Natural killer cell treated with Interleukin-12 subunit alpha and Interleukin-12 subunit beta and Interleukin-15 and Interleukin-18, amount 100 ng/mL, for 72 hours (primary cell): ENCODE results near the gene PRICKLE2. TPM values are rescaled to one million over a fixed set of nuclear protein-coding genes. Genes with fewer than 3 reads are reported as not detected.

ENCODE experiments used
- ATAC-seq, 2 donors: fragments of 150-1000 bp; cut with Tn5 transposase in 1 of 2; sonication (Bioruptor Pico), chemical (Tn5 transposase) in 1 of 2; 2 replicates each; pipeline ENCODE4 v1.10.0; 2021
- DNase-seq: peaks from one replicate; pipeline ENCODE4 v3.0.0; 2022; ENCODE audit warnings: low spot score
- H3K27ac Mint-ChIP-seq, 2 donors: 1 replicate in 1 of 2; 2 replicates in 1 of 2; pipeline ENCODE4 v1.8.0; 2022; ENCODE audit warnings: mixed read lengths in 2 of 2, mild to moderate bottlenecking in 1 of 2, moderate library complexity in 1 of 2
- H3K27me3 Mint-ChIP-seq, 2 donors: 1 replicate in 1 of 2; 2 replicates in 1 of 2; pipeline ENCODE4 v1.8.0; 2022; ENCODE audit warnings: mixed read lengths in 2 of 2
- H3K36me3 Mint-ChIP-seq: one replicate; pipeline ENCODE4 v1.8.0; 2022; ENCODE audit warnings: mixed read lengths
- H3K4me1 Mint-ChIP-seq, 2 donors: 1 replicate in 1 of 2; 2 replicates in 1 of 2; pipeline ENCODE4 v1.8.0; 2022; ENCODE audit warnings: low read depth in 2 of 2, mixed read lengths in 2 of 2, mild to moderate bottlenecking in 1 of 2
- H3K4me3 Mint-ChIP-seq: one replicate; pipeline ENCODE4 v1.8.0; 2022; ENCODE audit warnings: mixed read lengths
- H3K9me3 Mint-ChIP-seq: 2 replicates; pipeline ENCODE4 v1.8.0; 2022; ENCODE audit warnings: mixed read lengths
- total RNA-seq, 2 donors: library from RNA; stranded (reverse); gene quantifications; one replicate each; pipeline ENCODE4 v1.2.3, GENCODE V29; 2022

The PRICKLE2 gene
- total RNA-seq, 2 donors from 2014 or later, result 0.59 TPM; not detected in 1

DNA sequence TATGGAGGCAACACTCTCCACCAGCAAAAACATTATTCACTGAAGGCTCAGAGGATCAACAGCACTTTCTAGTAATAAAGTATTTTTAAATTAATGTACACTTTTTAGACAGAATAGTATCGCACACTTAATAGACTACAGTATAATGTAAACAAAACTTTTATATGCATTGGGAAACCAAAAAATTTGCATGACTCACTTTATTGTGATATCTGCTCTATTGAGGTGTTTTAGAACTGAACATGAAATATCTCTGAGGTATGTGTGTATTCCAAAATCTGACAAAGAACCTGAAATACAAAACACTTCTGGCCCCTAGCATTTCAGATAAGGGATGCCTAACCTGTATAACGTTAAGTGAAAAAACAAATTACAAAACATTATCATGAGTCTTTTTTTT, 99.7 kb downstream of the PRICKLE2 start:
- peaks cover 3 to 4% of the 10 kb centered on the region in 2 donors for H3K27me3 Mint-ChIP-seq
- H3K4me3 Mint-ChIP-seq, result no peak overlapping the region
- H3K4me1 Mint-ChIP-seq, result no peaks in the 10 kb centered on the region
- DNase-seq (no peak), ATAC-seq (no peak)
- no peak overlapping the region for H3K27ac Mint-ChIP-seq
- no peaks in the 10 kb centered on the region for H3K36me3 Mint-ChIP-seq
- H3K9me3 Mint-ChIP-seq, result no peaks in the 10 kb centered on the region

DNA sequence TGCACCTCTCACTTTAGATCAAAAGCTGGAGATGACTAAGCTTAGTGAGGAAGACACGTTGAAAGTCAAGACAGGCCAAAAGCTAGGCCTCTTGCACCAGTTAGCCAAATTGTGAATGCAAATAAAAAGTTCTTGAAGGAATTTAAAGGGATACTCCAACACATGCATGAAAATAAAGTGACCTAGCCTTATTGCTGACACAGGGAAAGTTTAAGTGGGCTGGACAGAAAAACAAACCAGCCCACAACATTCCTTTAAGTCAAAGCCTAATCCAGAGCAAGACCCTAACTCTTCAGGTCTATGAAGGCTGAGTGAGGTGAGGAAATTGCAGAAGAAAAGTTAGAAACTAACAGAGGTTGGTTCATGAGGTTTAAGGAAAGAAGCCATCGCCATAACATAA, 101.3 kb downstream of the PRICKLE2 start:
- ATAC-seq, result no peak
- no peak overlapping the region for H3K27ac Mint-ChIP-seq
- H3K4me1 Mint-ChIP-seq, result no peaks in the 10 kb centered on the region
- no peak overlapping the region for H3K4me3 Mint-ChIP-seq
- DNase-seq, result no peak
- H3K9me3 Mint-ChIP-seq, result peaks cover 4% of the 10 kb centered on the region
- no peaks in the 10 kb centered on the region for H3K36me3 Mint-ChIP-seq
- peaks cover under 1 to 3% of the 10 kb centered on the region in 2 donors for H3K27me3 Mint-ChIP-seq

DNA sequence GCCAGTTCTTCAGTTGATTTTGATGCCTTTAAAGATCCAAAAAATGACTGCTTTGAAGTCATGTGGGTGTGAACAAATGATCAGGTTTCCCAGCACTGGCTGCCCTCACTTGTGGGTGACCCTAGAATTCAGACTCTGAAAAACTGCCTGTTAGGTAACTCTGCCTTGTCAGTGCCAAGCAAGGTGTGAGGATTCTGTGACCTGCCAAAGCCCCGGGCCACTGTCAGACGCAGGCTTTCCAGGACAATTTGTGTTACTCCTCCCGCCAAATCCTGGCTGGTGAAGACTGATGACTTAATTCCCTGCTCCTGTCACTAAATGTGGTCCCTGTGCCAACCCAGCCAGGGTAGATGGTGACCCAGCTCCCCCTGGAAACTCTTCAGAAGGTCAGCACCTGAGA, 102.8 kb downstream of the PRICKLE2 start:
- Mint-ChIP-seq H3K4me1 (no peaks in the 10 kb centered on the region), H3K27ac (no peak overlapping the region), H3K27me3 (peaks cover 0 to 3% of the 10 kb centered on the region in 2 donors), H3K9me3 (peaks cover 6% of the 10 kb centered on the region), H3K36me3 (no peaks in the 10 kb centered on the region), H3K4me3 (no peak overlapping the region)
- DNase-seq (no peak), ATAC-seq (no peak)

DNA sequence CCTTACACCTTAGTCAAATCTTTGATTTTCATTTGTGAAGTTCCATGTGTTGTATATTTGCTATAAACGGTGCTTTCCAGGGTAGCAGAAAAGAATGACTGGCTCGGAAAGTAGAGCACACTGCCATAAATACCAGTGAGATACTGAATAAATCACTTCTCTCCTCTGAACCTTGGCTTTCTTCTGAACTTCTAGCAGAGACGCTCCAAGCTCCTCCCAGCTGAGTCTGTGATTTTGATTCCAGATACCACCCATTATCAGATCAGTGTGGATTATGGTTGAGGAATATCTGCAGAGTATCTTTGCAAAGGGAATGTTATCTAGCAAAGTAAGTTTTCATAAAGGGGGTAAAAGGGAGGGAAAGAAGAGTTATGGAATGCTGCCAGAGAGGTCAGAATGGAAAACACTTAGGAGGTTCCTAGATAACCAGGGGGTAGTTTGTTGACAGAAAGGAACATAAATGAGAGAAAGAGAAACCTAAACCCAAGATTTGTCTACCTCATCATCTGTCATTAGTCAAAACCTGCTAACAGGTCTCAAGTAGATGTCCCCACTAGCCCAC, 103.4 kb downstream of the PRICKLE2 start:
- Mint-ChIP-seq H3K27ac (no peak overlapping the region), H3K9me3 (peaks cover 6% of the 10 kb centered on the region), H3K4me1 (no peaks in the 10 kb centered on the region), H3K36me3 (no peaks in the 10 kb centered on the region), H3K27me3 (peaks cover 3 to 6% of the 10 kb centered on the region in 2 donors), H3K4me3 (no peak overlapping the region)
- no peak for DNase-seq
- ATAC-seq, result no peak

DNA sequence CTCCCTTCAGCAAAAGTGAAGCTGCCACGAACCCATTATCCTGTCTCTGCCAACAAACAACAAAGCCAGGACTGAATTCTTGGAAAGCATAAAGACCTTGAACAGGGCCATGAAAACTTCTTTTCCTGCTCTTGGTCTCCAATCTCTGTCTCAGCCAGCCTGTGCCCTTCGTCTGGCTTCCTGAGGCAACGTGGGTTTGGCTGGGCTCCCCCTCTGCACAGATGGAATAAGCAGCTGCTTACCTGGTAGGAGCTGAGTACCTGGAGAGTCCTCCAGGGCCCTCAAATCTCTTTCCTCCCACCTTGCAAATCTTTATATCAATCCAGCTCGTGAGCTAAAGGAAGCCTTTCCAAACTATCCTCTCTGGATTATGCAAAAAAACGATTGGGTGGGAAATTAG, 104.4 kb downstream of the PRICKLE2 start:
- no peaks in the 10 kb centered on the region for H3K4me1 Mint-ChIP-seq
- H3K9me3 Mint-ChIP-seq, result peaks cover 6% of the 10 kb centered on the region
- no peak overlapping the region for H3K4me3 Mint-ChIP-seq
- H3K36me3 Mint-ChIP-seq, result no peaks in the 10 kb centered on the region
- DNase-seq (no peak), ATAC-seq (no peak)
- peaks cover 3 to 12% of the 10 kb centered on the region in 2 donors for H3K27me3 Mint-ChIP-seq
- H3K27ac Mint-ChIP-seq, result no peak overlapping the region

DNA sequence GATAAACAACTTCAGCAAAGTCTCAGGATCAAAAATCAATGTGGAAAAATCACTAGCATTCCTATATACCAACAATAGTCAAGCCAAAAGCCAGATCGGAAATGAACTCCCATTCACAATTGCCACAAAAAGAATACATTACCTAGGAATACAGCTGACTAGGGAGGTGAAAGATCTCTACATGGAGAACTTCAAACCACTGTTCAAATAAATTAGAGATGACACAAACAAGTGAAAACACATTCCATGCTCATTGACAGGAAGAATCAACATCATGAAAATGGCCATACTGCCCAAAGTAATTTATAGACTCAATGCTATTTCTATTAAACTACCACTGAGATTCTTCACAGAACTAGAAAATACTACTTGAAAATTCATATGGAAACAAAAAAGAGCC, 107.8 kb downstream of the PRICKLE2 start:
- no peak for ATAC-seq
- no peak overlapping the region for H3K27ac Mint-ChIP-seq
- H3K4me1 Mint-ChIP-seq, result no peaks in the 10 kb centered on the region
- peaks cover 3 to 13% of the 10 kb centered on the region in 2 donors for H3K27me3 Mint-ChIP-seq
- no peak for DNase-seq
- H3K9me3 Mint-ChIP-seq, result peaks cover 6% of the 10 kb centered on the region
- H3K36me3 Mint-ChIP-seq, result no peaks in the 10 kb centered on the region
- H3K4me3 Mint-ChIP-seq, result no peak overlapping the region

DNA sequence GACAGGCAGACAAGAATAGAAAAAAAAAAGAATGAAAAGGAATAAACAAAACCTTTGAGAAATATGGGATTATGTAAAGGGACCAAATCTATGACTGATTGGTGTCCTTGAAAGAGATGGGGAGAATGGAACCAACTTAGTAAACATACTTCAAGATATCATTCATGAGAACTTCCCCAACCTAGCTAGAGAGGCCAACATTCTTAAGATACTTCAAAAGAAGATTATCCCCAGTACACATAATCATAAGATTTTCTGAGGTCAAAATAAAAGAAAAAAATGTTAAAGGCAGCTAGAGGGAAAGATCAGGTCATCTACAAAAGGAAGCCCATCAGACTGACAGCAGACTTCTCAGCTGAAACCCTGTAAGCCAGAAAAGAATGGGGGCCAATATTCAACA, 110.6 kb downstream of the PRICKLE2 start:
- peaks cover 0 to 22% of the 10 kb centered on the region in 2 donors for H3K27me3 Mint-ChIP-seq
- H3K36me3 Mint-ChIP-seq, result no peaks in the 10 kb centered on the region
- no peak for DNase-seq
- H3K27ac Mint-ChIP-seq, result no peak overlapping the region
- H3K9me3 Mint-ChIP-seq, result peaks cover 6% of the 10 kb centered on the region
- H3K4me3 Mint-ChIP-seq, result no peak overlapping the region
- H3K4me1 Mint-ChIP-seq, result no peaks in the 10 kb centered on the region
- no peak for ATAC-seq

DNA sequence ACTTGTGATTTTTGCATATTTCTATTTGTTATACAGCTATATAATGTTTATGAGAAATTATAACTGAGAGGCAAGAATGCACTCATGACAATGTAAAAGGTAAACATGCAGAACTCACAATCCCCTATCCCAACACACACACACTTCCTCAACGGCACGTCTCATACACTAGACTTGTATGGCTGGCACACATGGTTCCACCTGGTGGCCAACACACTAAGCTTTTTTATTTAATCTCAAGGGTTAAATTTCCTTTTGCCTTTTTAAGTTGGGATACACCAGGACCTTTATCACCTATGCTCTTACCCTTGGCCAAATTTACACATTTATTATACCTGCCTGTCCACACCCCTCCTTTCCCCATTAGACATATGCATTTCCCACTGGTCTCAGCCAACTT, 113.4 kb downstream of the PRICKLE2 start:
- H3K27ac Mint-ChIP-seq, result no peak overlapping the region
- ATAC-seq, result no peak
- no peak overlapping the region for H3K4me3 Mint-ChIP-seq
- H3K9me3 Mint-ChIP-seq, result no peaks in the 10 kb centered on the region
- H3K36me3 Mint-ChIP-seq, result no peaks in the 10 kb centered on the region
- H3K4me1 Mint-ChIP-seq, result no peaks in the 10 kb centered on the region
- DNase-seq, result no peak
- H3K27me3 Mint-ChIP-seq, result peaks cover 0 to 16% of the 10 kb centered on the region in 2 donors

DNA sequence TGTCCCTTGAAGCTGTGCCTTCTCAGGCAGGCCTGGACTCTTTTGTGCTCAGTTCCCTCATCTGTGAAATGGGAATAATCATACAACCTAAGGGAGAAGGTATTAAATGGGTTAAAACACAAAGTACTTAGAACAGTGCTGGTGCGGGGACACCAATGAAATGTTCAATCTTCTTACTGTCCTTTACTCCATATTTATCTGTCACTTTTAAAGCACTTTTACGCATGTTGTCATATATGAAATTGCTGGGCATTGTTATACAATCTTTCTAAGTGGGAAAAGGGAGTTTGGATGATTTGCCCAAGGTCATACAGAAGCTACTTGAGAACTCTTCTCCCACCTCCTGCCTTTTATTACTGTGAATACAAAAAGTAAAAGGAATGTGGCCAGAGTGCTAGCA, 114.2 kb downstream of the PRICKLE2 start:
- H3K27ac Mint-ChIP-seq, result no peak overlapping the region
- H3K9me3 Mint-ChIP-seq, result no peaks in the 10 kb centered on the region
- H3K27me3 Mint-ChIP-seq, result peaks cover 0 to 12% of the 10 kb centered on the region in 2 donors
- no peak for ATAC-seq
- H3K4me3 Mint-ChIP-seq, result no peak overlapping the region
- no peaks in the 10 kb centered on the region for H3K36me3 Mint-ChIP-seq
- no peak for DNase-seq
- H3K4me1 Mint-ChIP-seq, result no peaks in the 10 kb centered on the region

DNA sequence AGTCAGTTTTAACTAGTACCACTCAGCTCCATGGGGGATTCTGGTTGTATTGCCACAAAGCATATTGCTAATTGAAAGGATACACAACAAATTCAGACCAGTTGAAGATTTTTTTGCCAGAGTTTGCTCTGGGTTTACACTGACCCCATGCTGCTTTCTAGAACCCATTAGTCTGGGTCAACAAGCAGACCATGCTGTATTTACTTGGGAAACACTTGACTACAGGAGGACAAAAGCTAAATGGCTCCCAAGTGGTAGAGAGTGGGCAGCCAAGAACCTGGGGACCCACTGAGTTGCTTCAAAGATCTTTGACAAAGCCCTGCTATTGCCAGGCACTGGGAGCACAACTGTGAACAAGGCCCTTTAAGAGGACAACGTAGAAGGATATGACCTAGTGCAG, 115.2 kb downstream of the PRICKLE2 start:
- Mint-ChIP-seq H3K4me3 (no peak overlapping the region), H3K27me3 (peaks cover 0 to 10% of the 10 kb centered on the region in 2 donors), H3K27ac (no peak overlapping the region), H3K36me3 (no peaks in the 10 kb centered on the region), H3K9me3 (no peaks in the 10 kb centered on the region), H3K4me1 (no peaks in the 10 kb centered on the region)
- DNase-seq (no peak), ATAC-seq (no peak)

DNA sequence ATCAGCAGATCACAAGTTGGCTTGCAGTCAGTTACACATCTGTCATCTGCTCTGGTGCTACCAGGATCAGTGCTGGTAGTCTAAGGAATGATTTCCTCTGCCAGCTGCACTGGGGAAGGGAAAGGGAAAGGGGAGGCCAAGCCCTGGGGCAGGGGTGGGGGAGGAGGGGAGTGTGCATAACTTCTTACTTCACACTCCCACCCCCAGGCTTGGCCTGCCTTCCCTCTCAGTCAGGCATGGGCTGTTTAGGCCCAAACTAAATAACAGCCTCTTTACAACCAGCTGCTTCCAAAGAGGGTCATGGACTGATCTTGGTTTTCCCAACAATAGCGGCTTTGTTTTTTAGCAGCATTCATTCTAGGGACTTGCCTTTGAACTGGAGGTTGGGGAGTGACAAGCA, 115.8 kb downstream of the PRICKLE2 start:
- peaks cover 0 to 13% of the 10 kb centered on the region in 2 donors for H3K27me3 Mint-ChIP-seq
- H3K4me3 Mint-ChIP-seq, result no peak overlapping the region
- ATAC-seq, result peak in 1 of 2 donors; percentile 20
- H3K36me3 Mint-ChIP-seq, result no peaks in the 10 kb centered on the region
- H3K4me1 Mint-ChIP-seq, result no peaks in the 10 kb centered on the region
- H3K9me3 Mint-ChIP-seq, result no peaks in the 10 kb centered on the region
- H3K27ac Mint-ChIP-seq, result no peak overlapping the region
- no peak for DNase-seq

DNA sequence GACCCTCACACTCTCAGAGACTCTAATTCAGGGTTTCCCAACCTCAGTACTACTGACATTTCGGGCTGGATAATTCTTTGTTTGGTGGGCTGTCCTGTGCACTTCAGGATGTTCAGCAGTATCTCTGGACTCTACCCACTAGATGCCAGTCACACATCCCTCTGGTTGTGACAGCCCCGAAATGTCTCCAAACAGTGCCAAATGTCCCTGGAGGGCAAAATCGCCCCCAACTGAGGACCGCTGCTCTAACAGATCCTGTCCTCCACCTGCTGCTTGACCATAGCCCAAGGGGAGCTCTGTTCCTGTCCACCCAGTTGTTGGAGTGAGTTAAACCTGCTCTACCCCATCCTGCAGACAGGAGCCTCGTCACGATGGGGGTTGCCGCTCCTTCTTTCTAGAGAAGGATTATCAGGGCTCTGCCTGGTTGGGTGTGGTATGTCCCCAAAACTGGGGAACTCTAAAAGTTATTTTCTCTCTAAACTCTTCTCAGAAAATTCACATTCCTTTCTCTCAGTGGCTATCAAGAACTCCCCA, 116.4 kb downstream of the PRICKLE2 start:
- H3K27ac Mint-ChIP-seq, result no peak overlapping the region
- ATAC-seq, result peak in 1 of 2 donors; percentile 14

DNA sequence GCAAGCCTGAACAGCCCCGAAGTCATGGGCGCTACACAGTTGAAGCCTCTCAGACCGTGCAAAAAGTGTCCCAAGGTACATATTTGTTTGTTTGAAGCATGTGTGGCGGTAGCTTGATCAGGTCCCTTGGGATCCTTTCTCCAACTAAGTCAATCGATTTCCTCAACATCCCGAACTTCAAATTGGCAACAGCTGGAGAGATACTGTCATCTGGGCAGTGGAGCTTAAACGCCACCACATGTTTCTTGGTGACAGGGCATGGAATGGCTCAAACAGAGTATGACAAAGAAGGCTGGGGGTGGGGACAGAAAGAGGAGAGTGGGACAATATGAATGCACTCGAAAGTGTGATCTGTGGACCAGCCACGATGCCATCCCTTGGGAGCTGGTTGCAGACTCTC, 117.0 kb downstream of the PRICKLE2 start:
- Mint-ChIP-seq H3K27ac (no peak overlapping the region), H3K27me3 (peaks cover 0 to 13% of the 10 kb centered on the region in 2 donors), H3K9me3 (no peaks in the 10 kb centered on the region), H3K4me1 (no peaks in the 10 kb centered on the region), H3K4me3 (no peak overlapping the region), H3K36me3 (no peaks in the 10 kb centered on the region)
- no peak for ATAC-seq
- DNase-seq, result no peak

More for the DNA sequence above, 116.4 kb downstream of the PRICKLE2 start:
- DNase-seq, result no peak
- no peaks in the 10 kb centered on the region for H3K36me3 Mint-ChIP-seq
- H3K4me3 Mint-ChIP-seq, result no peak overlapping the region
- H3K9me3 Mint-ChIP-seq, result no peaks in the 10 kb centered on the region
- peaks cover 0 to 13% of the 10 kb centered on the region in 2 donors for H3K27me3 Mint-ChIP-seq
- no peaks in the 10 kb centered on the region for H3K4me1 Mint-ChIP-seq

DNA sequence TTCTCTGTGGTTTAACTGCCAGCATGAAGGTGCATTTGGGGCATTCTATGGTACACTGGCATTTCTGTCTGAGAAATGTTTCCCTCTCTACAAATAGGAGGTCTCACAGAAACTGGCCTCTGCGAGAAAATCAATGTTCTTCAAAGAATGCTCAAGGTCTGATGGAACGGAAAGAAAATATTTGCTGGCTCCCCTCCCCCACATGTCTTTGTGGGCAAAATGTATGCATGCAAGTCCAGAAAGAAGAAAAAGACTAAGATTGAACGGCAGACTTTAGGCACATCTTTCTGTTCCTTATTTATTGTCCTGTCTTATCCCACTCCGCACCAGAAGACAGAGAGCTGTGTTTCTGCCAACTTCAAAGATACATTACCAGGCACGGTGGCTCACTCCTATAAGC, 118.1 kb downstream of the PRICKLE2 start:
- Mint-ChIP-seq H3K36me3 (no peaks in the 10 kb centered on the region), H3K27me3 (peaks cover 0 to 13% of the 10 kb centered on the region in 2 donors), H3K9me3 (no peaks in the 10 kb centered on the region), H3K4me3 (no peak overlapping the region), H3K27ac (no peak overlapping the region), H3K4me1 (no peaks in the 10 kb centered on the region)
- ATAC-seq, result no peak
- no peak for DNase-seq

DNA sequence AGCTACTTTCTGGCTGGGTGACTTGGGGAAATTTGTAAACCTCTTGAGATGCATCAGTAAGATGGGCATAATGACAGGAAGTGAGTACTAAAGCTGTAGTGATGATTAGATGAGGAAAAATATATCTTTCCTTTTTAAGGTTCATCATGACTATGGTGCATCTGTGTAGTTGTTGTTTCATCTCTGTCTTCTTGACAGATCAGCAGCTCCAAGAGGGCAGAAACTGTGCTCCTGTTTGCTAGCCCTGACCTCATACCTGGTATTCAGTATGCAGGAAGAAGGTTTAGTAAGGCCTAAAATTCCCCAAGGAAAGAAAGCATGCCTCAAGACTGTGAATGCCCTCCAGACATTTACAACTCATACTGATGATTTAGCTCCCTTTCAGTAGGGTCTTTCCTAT, 119.5 kb downstream of the PRICKLE2 start:
- Mint-ChIP-seq H3K4me3 (no peak overlapping the region), H3K27me3 (peaks cover 0 to 22% of the 10 kb centered on the region in 2 donors), H3K4me1 (no peaks in the 10 kb centered on the region), H3K36me3 (no peaks in the 10 kb centered on the region), H3K27ac (no peak overlapping the region), H3K9me3 (no peaks in the 10 kb centered on the region)
- ATAC-seq (no peak), DNase-seq (no peak)
